SU-DHL-6 (cell line): ENCODE results near the gene PLSCR4.

ENCODE experiments used
- H2AFZ ChIP-seq: fragments of 200-600 bp; sonication (generic); 2 replicates; pipeline ENCODE4 v1.6.1; 2014; ENCODE audit warnings: low read depth, mild to moderate bottlenecking, moderate library complexity, mixed read lengths, antibody characterized with exemption, low read length; ENCODE audit not compliant: severe bottlenecking
- H3F3A ChIP-seq: fragments of 200-600 bp; shearing (Covaris generic); 2 replicates; pipeline ENCODE4 v1.6.0; 2016; ENCODE audit warnings: antibody characterized with exemption, mild to moderate bottlenecking; ENCODE audit not compliant: insufficient read depth
- H3K27ac ChIP-seq: fragments of 200-600 bp; sonication (generic); 2 replicates; pipeline ENCODE4 v1.5.1; 2016; ENCODE audit warnings: low read depth, mild to moderate bottlenecking, low read length, moderate library complexity, mixed read lengths
- H3K27me3 ChIP-seq: fragments of 200-600 bp; sonication (generic), shearing (Covaris generic); 2 replicates; pipeline ENCODE4 v1.6.0; 2014; ENCODE audit warnings: mild to moderate bottlenecking, low read length
- H3K36me3 ChIP-seq: fragments of 200-600 bp; sonication (generic); 2 replicates; pipeline ENCODE4 v1.6.1; 2014; ENCODE audit warnings: mild to moderate bottlenecking, low read length, mixed read lengths
- H3K4me2 ChIP-seq: fragments of 300-600, 200-600 bp; shearing (Covaris generic), sonication (generic); 2 replicates; pipeline ENCODE4 v1.6.0; 2014; ENCODE audit warnings: low read length, low read depth, mild to moderate bottlenecking; ENCODE audit not compliant: poor library complexity, severe bottlenecking
- H3K4me3 ChIP-seq: fragments of 200-600 bp; sonication (generic); 2 replicates; pipeline ENCODE4 v1.5.1; 2014; ENCODE audit warnings: antibody characterized with exemption, low read length, mild to moderate bottlenecking, mixed read lengths; ENCODE audit not compliant: insufficient read depth, poor library complexity, severe bottlenecking
- H3K79me2 ChIP-seq: fragments of 200-600 bp; sonication (generic); 2 replicates; pipeline ENCODE4 v1.6.1; 2014; ENCODE audit warnings: mild to moderate bottlenecking, low read length, moderate library complexity; ENCODE audit not compliant: insufficient read depth
- H3K9ac ChIP-seq: fragments of 200-600 bp; sonication (generic); 2 replicates; pipeline ENCODE4 v1.7.0; 2014; ENCODE audit warnings: mild to moderate bottlenecking, low read length
- H3K9me2 ChIP-seq: fragments of 200-600 bp; sonication (generic); replicated peaks from 2 replicates; pipeline ENCODE4 v1.6.1; 2014; ENCODE audit warnings: low read length; ENCODE audit not compliant: insufficient read depth
- H3K9me3 ChIP-seq: fragments of 200-600 bp; sonication (generic); 2 replicates; pipeline ENCODE4 v1.6.1; 2014; ENCODE audit warnings: low read length, mixed read lengths; ENCODE audit not compliant: insufficient read depth
- H4K20me1 ChIP-seq: fragments of 200-600 bp; sonication (generic); 2 replicates; pipeline ENCODE4 v1.6.1; 2014; ENCODE audit warnings: low read depth, mild to moderate bottlenecking, antibody characterized with exemption, low read length, moderate library complexity, mixed read lengths
- EZH2phosphoT487 ChIP-seq: fragments of 200-600 bp; sonication (generic), shearing (Covaris generic); conservative IDR thresholded peaks from 2 replicates; pipeline ENCODE4 v1.6.1; 2018; ENCODE audit warnings: mild to moderate bottlenecking, antibody characterized with exemption, low read length, moderate library complexity, mixed read lengths
- TF ChIP-seq, protein P1 (sequence below): fragments of 200-600 bp; sonication (generic); IDR thresholded peaks from one replicate; pipeline ENCODE4 v1.5.1; 2017; ENCODE audit warnings: antibody characterized with exemption, mild to moderate bottlenecking, low read length, moderate library complexity; ENCODE audit not compliant: insufficient read depth, poor library complexity, severe bottlenecking

PLSCR4 gene

DNA sequence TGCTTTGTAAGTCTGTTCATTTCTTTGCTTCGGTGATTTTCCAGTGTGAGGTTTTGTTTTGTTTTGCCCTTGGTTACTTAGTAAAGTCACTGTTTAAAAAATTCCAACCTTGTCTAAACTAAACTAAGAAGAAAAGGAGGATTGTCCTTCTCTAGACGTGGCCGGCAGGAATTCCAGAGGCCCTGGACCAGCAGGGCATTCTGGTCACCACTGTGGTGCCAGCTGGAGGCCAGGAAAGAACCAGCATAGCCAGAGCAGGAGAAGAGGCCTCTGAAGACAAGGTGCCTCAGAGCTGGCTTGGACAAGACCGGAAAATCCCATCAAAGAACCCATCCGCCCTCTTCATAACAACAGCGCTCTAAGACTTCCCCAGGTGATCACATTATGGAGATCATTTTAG is 98.1 kb downstream of the PLSCR4 start:
- Histone ChIP-seq H3K27me3 (no peaks in the 10 kb centered on the region), H3K27ac (no peak overlapping the region), H3K9me2 (no peaks in the 10 kb centered on the region), H3F3A (no peaks in the 10 kb centered on the region), H4K20me1 (no peaks in the 10 kb centered on the region), H3K79me2 (no peaks in the 10 kb centered on the region), H3K9ac (no peak overlapping the region), H3K9me3 (no peaks in the 10 kb centered on the region), H3K4me3 (no peak overlapping the region), H3K4me2 (no peak overlapping the region), H3K36me3 (no peaks in the 10 kb centered on the region), H2AFZ (no peak overlapping the region)
- no peak for TF ChIP-seq EZH2phosphoT487
- TF ChIP-seq, protein P1, sequence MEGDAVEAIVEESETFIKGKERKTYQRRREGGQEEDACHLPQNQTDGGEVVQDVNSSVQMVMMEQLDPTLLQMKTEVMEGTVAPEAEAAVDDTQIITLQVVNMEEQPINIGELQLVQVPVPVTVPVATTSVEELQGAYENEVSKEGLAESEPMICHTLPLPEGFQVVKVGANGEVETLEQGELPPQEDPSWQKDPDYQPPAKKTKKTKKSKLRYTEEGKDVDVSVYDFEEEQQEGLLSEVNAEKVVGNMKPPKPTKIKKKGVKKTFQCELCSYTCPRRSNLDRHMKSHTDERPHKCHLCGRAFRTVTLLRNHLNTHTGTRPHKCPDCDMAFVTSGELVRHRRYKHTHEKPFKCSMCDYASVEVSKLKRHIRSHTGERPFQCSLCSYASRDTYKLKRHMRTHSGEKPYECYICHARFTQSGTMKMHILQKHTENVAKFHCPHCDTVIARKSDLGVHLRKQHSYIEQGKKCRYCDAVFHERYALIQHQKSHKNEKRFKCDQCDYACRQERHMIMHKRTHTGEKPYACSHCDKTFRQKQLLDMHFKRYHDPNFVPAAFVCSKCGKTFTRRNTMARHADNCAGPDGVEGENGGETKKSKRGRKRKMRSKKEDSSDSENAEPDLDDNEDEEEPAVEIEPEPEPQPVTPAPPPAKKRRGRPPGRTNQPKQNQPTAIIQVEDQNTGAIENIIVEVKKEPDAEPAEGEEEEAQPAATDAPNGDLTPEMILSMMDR = no peak

DNA sequence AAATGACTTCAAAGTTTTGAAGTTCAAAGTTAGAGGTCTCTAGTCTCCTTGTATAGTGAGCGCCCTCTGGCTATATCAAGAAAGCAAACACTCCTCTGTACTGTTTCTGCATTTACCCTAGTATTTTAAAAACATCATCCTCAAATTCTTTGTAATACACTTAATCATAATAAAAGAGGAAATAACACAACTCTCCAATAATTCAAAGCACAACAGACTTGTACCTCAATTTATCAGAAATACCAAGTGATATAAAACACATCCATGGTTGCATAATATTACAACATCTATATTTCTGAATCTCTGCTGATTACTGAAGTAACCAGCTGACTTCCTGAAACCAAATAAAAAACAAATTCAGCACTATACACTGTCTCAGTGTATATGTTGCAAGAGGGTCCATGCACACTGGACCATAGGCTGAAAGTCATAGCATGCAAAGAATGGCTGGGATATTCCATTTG is 102.4 kb downstream of the PLSCR4 start:
- Histone ChIP-seq H3K9ac (no peak overlapping the region), H3K36me3 (no peaks in the 10 kb centered on the region), H3K9me3 (no peaks in the 10 kb centered on the region), H3K9me2 (no peaks in the 10 kb centered on the region), H4K20me1 (no peaks in the 10 kb centered on the region), H3K27me3 (no peaks in the 10 kb centered on the region), H3K27ac (no peak overlapping the region), H3F3A (no peaks in the 10 kb centered on the region), H3K79me2 (no peaks in the 10 kb centered on the region), H3K4me3 (no peak overlapping the region), H2AFZ (no peak overlapping the region), H3K4me2 (no peak overlapping the region)
- no peak for TF ChIP-seq EZH2phosphoT487
- TF ChIP-seq, protein P1 = no peak

DNA sequence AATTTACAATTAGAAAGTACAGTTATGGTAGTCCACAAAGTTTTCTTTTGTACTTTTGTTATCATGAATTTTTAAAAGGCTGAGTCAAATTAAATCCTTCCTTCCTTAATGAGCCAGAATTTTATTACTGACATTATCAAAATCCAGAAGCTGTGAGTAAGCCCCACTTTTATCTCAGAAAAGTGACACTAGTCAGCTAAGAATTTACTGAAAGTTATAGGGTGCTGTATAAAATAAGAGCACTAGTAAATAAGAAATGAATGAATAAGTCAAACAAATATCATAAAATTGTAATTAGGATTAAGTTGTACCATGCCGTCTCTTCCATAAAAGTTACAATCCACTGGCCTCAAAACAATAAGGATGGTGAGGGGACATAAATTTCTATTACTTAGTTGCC is 105.3 kb downstream of the PLSCR4 start:
- H3K27ac ChIP-seq = no peak overlapping the region
- H4K20me1 ChIP-seq = no peaks in the 10 kb centered on the region
- no peaks in the 10 kb centered on the region for H3K36me3 ChIP-seq
- no peaks in the 10 kb centered on the region for H3K9me3 ChIP-seq
- H3K4me2 ChIP-seq = no peak overlapping the region
- H3K27me3 ChIP-seq = no peaks in the 10 kb centered on the region
- H3F3A ChIP-seq = no peaks in the 10 kb centered on the region
- H3K9me2 ChIP-seq = no peaks in the 10 kb centered on the region
- no peaks in the 10 kb centered on the region for H3K79me2 ChIP-seq
- no peak for TF ChIP-seq EZH2phosphoT487
- TF ChIP-seq, protein P1 = no peak
- H3K9ac ChIP-seq = no peak overlapping the region
- H3K4me3 ChIP-seq = no peak overlapping the region
- no peak overlapping the region for H2AFZ ChIP-seq

DNA sequence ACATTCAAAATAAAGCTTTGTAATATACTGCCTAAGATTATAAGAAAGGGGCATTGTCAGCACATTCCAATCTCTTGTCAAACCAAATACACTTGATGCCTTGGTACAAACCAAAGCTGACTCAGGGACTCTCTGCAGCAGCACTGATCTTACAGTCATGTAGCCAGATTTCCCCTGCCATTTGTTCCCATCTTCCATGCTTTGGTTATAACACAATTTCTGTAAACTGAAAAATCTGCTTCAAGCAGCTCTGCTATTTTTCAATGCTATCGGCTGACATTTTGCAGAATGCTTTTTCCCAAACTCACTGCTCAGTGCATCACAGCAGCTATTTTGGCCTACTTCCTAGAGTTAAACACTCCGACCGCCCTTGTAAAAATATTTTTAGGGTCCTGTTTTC is 108.1 kb downstream of the PLSCR4 start:
- no peaks in the 10 kb centered on the region for H3K27me3 ChIP-seq
- no peaks in the 10 kb centered on the region for H3K36me3 ChIP-seq
- no peak overlapping the region for H3K9ac ChIP-seq
- no peak overlapping the region for H3K27ac ChIP-seq
- H4K20me1 ChIP-seq = no peaks in the 10 kb centered on the region
- H3K9me3 ChIP-seq = no peaks in the 10 kb centered on the region
- H3K4me3 ChIP-seq = no peak overlapping the region
- no peak overlapping the region for H3K4me2 ChIP-seq
- no peaks in the 10 kb centered on the region for H3F3A ChIP-seq
- TF ChIP-seq, protein P1 = no peak
- no peak for TF ChIP-seq EZH2phosphoT487
- H2AFZ ChIP-seq = no peak overlapping the region
- H3K79me2 ChIP-seq = no peaks in the 10 kb centered on the region
- no peaks in the 10 kb centered on the region for H3K9me2 ChIP-seq
